ENCODE results near the gene FAM53B.

DNA sequence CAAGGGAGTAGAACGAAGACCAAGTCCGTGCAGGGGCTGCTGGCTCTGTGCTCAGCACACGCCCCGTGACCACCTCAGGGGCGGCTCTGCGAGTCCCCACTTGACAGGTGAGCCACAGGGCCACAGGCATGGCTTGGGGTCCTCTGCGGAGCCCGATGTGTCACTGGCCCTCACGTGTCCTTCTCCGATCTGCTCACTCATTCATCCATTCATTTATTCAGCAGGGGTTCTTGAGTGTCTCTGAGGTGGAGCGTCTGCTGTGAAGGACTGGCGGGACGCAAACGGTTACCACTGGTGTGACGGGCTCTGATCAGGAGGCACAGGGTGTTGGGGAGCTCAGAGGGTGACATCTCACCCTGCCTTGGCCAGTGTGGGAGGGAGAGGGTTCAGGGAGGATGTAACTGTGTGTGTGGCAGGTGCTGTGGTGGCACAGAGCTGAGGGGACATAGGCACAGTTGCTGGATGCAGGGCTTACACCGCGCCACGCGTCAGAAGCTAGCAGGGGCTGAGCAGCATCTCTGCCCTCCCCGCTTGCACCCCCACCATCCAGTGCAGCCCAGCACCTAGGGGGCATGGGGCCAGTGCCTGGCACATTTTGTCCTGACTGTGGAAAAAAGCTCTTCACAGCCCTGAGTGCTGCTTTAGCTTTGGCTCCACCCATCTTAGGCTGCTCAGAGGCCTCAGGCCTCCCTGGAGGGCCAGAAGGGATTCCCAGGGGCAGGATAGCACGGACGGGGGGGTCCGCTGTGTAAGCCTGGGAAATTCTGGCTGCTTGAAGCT is 165.8 kb downstream of the FAM53B start:
- no peak for TF ChIP-seq POLR2A (IDR thresholded peaks at IDR 0.05)
- TF ChIP-seq CTCF (IDR thresholded peaks at IDR 0.05): no peak

All from Peyer's patch (tissue), 4 donors.